A673 (cell line): Measurements from ENCODE around the gene DNMT3A. TPM values are rescaled to one million over a fixed set of nuclear protein-coding genes. Genes with fewer than 3 reads are reported as not detected.

Experiments used
- BruUV-seq: library from RNA; stranded (reverse); fragments of 400-500 nt; replicated peaks from 2 replicates; lab custom pipeline; 2021; lab: Mats Ljungman, UMichigan
- CTCF ChIA-PET: fragments of 300-600 bp; sonication (Branson Sonifier 250); formaldehyde crosslinking; loops from one replicate; lab custom pipeline; 2022; ENCODE audit warnings: antibody characterized with exemption; lab: Charles Lee
- POLR2A ChIA-PET: fragments of 300-600 bp; sonication (Branson Sonifier 250); formaldehyde crosslinking; loops from one replicate; lab custom pipeline; 2022; ENCODE audit warnings: antibody characterized with exemption; ENCODE audit not compliant: low non-redundant PET; lab: Charles Lee
- DNase-seq: peaks from one replicate; pipeline ENCODE4 v3.0.0-alpha.2; 2015; ENCODE audit warnings: low spot score
- H3K27ac ChIP-seq: fragments of 200-600 bp; sonication (generic); 2 replicates; pipeline ENCODE4 v1.5.1; 2016; ENCODE audit warnings: mixed run types, low read depth, mild to moderate bottlenecking, mixed read lengths, antibody characterized with exemption, low read length; ENCODE audit not compliant: poor library complexity, severe bottlenecking
- H3K27me3 ChIP-seq: fragments of 200-600 bp; sonication (generic); replicated peaks from 2 replicates; pipeline ENCODE4 v1.6.1; 2017; ENCODE audit warnings: mixed run types, low read depth, mild to moderate bottlenecking, mixed read lengths, antibody characterized with exemption, low read length; ENCODE audit not compliant: insufficient read depth, poor library complexity
- H3K36me3 ChIP-seq: fragments of 200-600 bp; sonication (generic); 2 replicates; pipeline ENCODE4 v1.6.1; 2016; ENCODE audit warnings: mixed run types, mild to moderate bottlenecking, mixed read lengths, antibody characterized with exemption, low read length; ENCODE audit not compliant: insufficient read depth, poor library complexity, severe bottlenecking
- H3K4me1 ChIP-seq: fragments of 200-600 bp; sonication (generic); 2 replicates; pipeline ENCODE4 v1.6.1; 2017; ENCODE audit warnings: mixed run types, mild to moderate bottlenecking, mixed read lengths, antibody characterized with exemption, low read length; ENCODE audit not compliant: insufficient read depth, poor library complexity, severe bottlenecking
- H3K4me3 ChIP-seq: fragments of 200-600 bp; sonication (generic); 2 replicates; pipeline ENCODE4 v1.5.1; 2016; ENCODE audit warnings: low read depth, mixed run types, mild to moderate bottlenecking, mixed read lengths, low read length; ENCODE audit not compliant: poor library complexity, severe bottlenecking
- H3K9me3 ChIP-seq: fragments of 200-600 bp; sonication (generic); 2 replicates; pipeline ENCODE4 v1.6.1; 2016; ENCODE audit warnings: mixed run types, low read depth, mild to moderate bottlenecking, mixed read lengths, antibody characterized with exemption, low read length; ENCODE audit not compliant: poor library complexity, severe bottlenecking
- EZH2 ChIP-seq: fragments of 200-600 bp; sonication (generic); IDR thresholded peaks from 2 replicates; pipeline ENCODE4 v1.6.1; 2017; ENCODE audit warnings: borderline replicate concordance, low read depth, mild to moderate bottlenecking, mixed read lengths, antibody characterized with exemption, low read length; ENCODE audit not compliant: poor library complexity, severe bottlenecking
- intact Hi-C: fragments of 100-400 bp; cut with micrococcal nuclease; formaldehyde crosslinking; loops from one replicate; pipeline ENCODE4 v1.10.0; 2022; ENCODE audit not compliant: unreplicated experiment
- total RNA-seq: library from RNA; stranded (reverse); gene quantifications from 2 replicates; pipeline ENCODE4 v1.2.3, GENCODE V29; 2021
- TF ChIP-seq, protein P1 (sequence below): fragments of 300-800, 200-600 bp; sonication (generic); conservative IDR thresholded peaks from 2 replicates; pipeline ENCODE4 v1.5.1; 2017; ENCODE audit warnings: low read depth, mild to moderate bottlenecking, antibody characterized with exemption, low read length, moderate library complexity, mixed read lengths

The DNMT3A gene
- total RNA-seq, 1 experiment from 2014 or later, result 109 TPM

- no TSS peak for BruUV-seq
- no peak for DNase-seq
- Histone ChIP-seq H3K4me1 (no peaks in the 10 kb centered on the region), H3K27ac (no peak overlapping the region), H3K36me3 (peaks cover 19% of the 10 kb centered on the region), H3K27me3 (no peaks in the 10 kb centered on the region), H3K4me3 (no peak overlapping the region), H3K9me3 (peaks cover 16% of the 10 kb centered on the region)
- TF ChIP-seq, protein P1, sequence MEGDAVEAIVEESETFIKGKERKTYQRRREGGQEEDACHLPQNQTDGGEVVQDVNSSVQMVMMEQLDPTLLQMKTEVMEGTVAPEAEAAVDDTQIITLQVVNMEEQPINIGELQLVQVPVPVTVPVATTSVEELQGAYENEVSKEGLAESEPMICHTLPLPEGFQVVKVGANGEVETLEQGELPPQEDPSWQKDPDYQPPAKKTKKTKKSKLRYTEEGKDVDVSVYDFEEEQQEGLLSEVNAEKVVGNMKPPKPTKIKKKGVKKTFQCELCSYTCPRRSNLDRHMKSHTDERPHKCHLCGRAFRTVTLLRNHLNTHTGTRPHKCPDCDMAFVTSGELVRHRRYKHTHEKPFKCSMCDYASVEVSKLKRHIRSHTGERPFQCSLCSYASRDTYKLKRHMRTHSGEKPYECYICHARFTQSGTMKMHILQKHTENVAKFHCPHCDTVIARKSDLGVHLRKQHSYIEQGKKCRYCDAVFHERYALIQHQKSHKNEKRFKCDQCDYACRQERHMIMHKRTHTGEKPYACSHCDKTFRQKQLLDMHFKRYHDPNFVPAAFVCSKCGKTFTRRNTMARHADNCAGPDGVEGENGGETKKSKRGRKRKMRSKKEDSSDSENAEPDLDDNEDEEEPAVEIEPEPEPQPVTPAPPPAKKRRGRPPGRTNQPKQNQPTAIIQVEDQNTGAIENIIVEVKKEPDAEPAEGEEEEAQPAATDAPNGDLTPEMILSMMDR, result no peak
- TF ChIP-seq EZH2, result no peak
- POLR2A ChIA-PET, result no interaction called here
- CTCF ChIA-PET, result no interaction called here
- intact Hi-C loops, result no loop called here
Observed at GRCh38 chr2:25328152-25329085, 13.3 kb downstream of the DNMT3A start.

DNA sequence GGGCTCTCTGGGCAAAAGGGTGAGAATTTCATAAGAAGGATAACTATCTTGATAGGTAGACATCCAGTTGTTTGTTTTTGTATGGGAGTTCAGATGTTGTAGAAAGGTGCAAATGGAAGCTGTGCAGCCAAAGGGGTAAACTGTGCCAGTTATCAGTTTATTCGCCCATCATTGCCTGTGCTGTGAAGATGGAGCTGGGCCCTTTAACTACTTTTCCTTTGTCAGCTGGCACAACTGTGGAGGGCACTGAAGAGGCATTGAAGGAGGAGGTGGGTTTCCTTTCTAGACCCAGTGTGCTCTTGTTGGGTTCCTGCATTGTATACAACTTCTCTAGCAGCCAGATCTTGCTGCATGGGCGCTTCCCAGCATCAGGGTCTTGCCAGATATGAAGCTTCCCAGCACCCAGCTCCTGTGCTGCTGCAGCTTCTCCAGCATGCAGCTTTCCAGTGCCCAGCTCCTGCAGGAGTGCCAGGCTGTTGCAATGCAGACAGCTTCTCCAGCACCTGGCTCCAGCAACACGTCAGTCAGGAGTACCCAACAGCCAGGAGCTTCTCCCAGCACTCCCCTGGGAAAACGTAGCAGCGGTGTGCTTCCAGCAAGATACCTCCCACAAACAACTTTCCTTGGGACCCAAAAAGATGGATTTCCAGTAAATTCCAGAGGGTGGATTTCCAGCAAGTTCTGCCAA is 15.3 kb downstream of the DNMT3A start:
- no peaks in the 10 kb centered on the region for H3K27me3 ChIP-seq
- no peak for TF ChIP-seq EZH2
- TF ChIP-seq, protein P1, result no peak
- no peak for DNase-seq
- peaks cover 16% of the 10 kb centered on the region for H3K9me3 ChIP-seq
- H3K27ac ChIP-seq, result no peak overlapping the region
- peaks cover 19% of the 10 kb centered on the region for H3K36me3 ChIP-seq
- intact Hi-C loops, result no loop called here
- BruUV-seq, result no TSS peak
- no peaks in the 10 kb centered on the region for H3K4me1 ChIP-seq
- H3K4me3 ChIP-seq, result no peak overlapping the region
- ChIA-PET CTCF (interaction anchor here (0.9 kb wide), 1 partner anchor 222 kb away, joined by 10 read pairs; no protein-coding TSS in a partner anchor), POLR2A (interaction anchor here (0.9 kb wide), 1 partner anchor 270 kb away, joined by 3 read pairs; no protein-coding TSS in a partner anchor)

GRCh38 chr2:25324905-25325592 is 16.7 kb downstream of the DNMT3A start:
- ChIA-PET POLR2A (no interaction called here), CTCF (no interaction called here)
- H3K36me3 ChIP-seq, result peaks cover 19% of the 10 kb centered on the region
- peaks cover 16% of the 10 kb centered on the region for H3K9me3 ChIP-seq
- H3K27ac ChIP-seq, result no peak overlapping the region
- no peaks in the 10 kb centered on the region for H3K4me1 ChIP-seq
- no peak for DNase-seq
- no peak overlapping the region for H3K4me3 ChIP-seq
- no peaks in the 10 kb centered on the region for H3K27me3 ChIP-seq
- no TSS peak for BruUV-seq
- intact Hi-C loops, result no loop called here
- no peak for TF ChIP-seq EZH2
- TF ChIP-seq, protein P1, result no peak
